H1 (cell line): ENCODE results near the gene TMEM130.

ENCODE experiments used
- ATF3 ChIP-seq: IDR thresholded peaks from 2 replicates; pipeline ENCODE4 v1.6.1; 2011; ENCODE audit warnings: low read depth, mild to moderate bottlenecking, low read length; ENCODE audit not compliant: insufficient read depth
- BRCA1 ChIP-seq: IDR thresholded peaks from 2 replicates; pipeline ENCODE4 v1.6.1; 2012; ENCODE audit warnings: low read depth, low read length, improper control_type of control experiment
- CTCF ChIP-seq, 3 experiments: IDR thresholded peaks; 1 replicate in 2 of 3; 2 replicates in 1 of 3; pipeline versions ENCODE4 v1.5.1 to v1.6.1; 2011; ENCODE audit warnings: low read length in 3 of 3, mild to moderate bottlenecking in 3 of 3, inconsistent platforms in 2 of 3, low read depth in 1 of 3, moderate library complexity in 1 of 3; ENCODE audit not compliant: insufficient read depth in 1 of 3; ENCODE audit errors: control extremely low read depth in 1 of 3
- EGR1 ChIP-seq: IDR thresholded peaks from 2 replicates; pipeline ENCODE4 v1.6.1; 2011; ENCODE audit warnings: low read depth, low read length, borderline replicate concordance
- EZH2 ChIP-seq: fragments of 200-600 bp; sonication (generic); IDR thresholded peaks from 2 replicates; pipeline ENCODE4 v1.7.1; 2012; ENCODE audit warnings: low read depth, mild to moderate bottlenecking, moderate library complexity, low read length, inconsistent platforms; ENCODE audit not compliant: severe bottlenecking
- KDM5A ChIP-seq: fragments of 200-600 bp; IDR thresholded peaks from 2 replicates; pipeline ENCODE4 v1.7.1; 2012; ENCODE audit warnings: mild to moderate bottlenecking, low read length, inconsistent platforms, mixed read lengths
- POLR2AphosphoS5 ChIP-seq: IDR thresholded peaks from 2 replicates; pipeline ENCODE4 v1.6.1; 2011; ENCODE audit warnings: low read depth, low read length
- RAD21 ChIP-seq, 2 experiments: IDR thresholded peaks in 1 of 2; conservative IDR thresholded peaks in 1 of 2; 2 replicates each; pipeline ENCODE4 v1.6.1; 2011; ENCODE audit warnings: low read depth in 2 of 2, low read length in 2 of 2, improper control_type of control experiment in 1 of 2, inconsistent platforms in 1 of 2, mild to moderate bottlenecking in 1 of 2, moderate library complexity in 1 of 2
- ZNF274 ChIP-seq: IDR thresholded peaks from 2 replicates; pipeline ENCODE4 v1.7.0; 2012; ENCODE audit warnings: low read length, borderline replicate concordance; ENCODE audit errors: extremely low read depth

- no peak for TF ChIP-seq CTCF (IDR thresholded peaks at IDR 0.05; ENCODE audit: control extremely low read depth in 1 of 3, insufficient read depth in 1 of 3, low read depth in 1 of 3, low read length in 3 of 3)
- TF ChIP-seq EZH2 = no peak
- TF ChIP-seq BRCA1 = no peak
- no peak for TF ChIP-seq POLR2AphosphoS5
- TF ChIP-seq RAD21 (IDR thresholded peaks at IDR 0.05 in 1 of 2, conservative IDR thresholded peaks at IDR 0.05 in 1 of 2; ENCODE audit: low read depth in 2 of 2, low read length in 2 of 2) = no peak
- TF ChIP-seq ZNF274 = no peak
- no peak for TF ChIP-seq KDM5A
- no peak for TF ChIP-seq EGR1
- no peak for TF ChIP-seq ATF3
Measured at GRCh38 chr7:98899816-98900215, 30.0 kb upstream of the TMEM130 start.
